ENCODE results near the gene ING3.
A peak's percentile ranks its signal among the peaks of the same experiment; 100 is the strongest.

The ING3 gene

DNA sequence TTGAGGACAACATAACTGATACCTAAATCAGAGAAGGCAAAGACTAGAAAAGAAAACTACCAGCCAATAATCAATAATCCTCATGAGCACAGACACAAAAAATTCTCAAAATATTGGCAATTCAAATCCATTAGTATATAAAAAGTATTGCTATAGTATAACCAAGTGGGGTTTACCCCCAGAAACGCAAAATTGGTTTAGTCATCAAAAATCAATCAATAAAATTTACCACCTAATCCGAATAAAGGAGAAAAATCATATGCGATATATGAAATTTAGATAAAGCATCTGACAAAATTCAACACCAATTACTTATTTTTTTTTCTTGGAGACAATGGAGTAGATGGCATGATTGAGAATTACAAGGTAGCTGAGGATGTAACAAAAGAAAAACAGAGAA is 11.2 kb upstream of the ING3 start:
- TF ChIP-seq, protein P1, sequence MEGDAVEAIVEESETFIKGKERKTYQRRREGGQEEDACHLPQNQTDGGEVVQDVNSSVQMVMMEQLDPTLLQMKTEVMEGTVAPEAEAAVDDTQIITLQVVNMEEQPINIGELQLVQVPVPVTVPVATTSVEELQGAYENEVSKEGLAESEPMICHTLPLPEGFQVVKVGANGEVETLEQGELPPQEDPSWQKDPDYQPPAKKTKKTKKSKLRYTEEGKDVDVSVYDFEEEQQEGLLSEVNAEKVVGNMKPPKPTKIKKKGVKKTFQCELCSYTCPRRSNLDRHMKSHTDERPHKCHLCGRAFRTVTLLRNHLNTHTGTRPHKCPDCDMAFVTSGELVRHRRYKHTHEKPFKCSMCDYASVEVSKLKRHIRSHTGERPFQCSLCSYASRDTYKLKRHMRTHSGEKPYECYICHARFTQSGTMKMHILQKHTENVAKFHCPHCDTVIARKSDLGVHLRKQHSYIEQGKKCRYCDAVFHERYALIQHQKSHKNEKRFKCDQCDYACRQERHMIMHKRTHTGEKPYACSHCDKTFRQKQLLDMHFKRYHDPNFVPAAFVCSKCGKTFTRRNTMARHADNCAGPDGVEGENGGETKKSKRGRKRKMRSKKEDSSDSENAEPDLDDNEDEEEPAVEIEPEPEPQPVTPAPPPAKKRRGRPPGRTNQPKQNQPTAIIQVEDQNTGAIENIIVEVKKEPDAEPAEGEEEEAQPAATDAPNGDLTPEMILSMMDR (IDR thresholded peaks at IDR 0.05; ENCODE audit: low read depth, low read length), result no peak
- no peak overlapping the region for H3K4me3 ChIP-seq (ENCODE audit: low read depth, low read length)

DNA sequence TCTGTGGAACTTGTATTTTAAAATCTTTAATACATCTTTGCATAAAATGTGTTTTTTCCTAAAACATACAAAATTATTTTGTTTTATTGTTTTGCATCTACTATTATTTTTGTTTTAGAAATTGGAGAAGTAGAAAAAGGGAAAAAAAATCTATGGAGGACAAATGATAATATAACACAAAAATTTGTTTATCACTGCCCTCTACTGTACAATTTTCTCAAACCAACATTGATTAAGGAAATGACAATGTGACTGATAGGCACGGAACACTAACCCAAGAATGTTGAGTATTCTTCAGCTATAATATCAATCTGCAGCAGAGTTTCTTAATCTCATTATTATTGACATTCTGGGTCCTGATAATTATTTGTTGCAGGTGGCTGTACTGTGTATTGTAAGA is 9.5 kb upstream of the ING3 start:
- TF ChIP-seq, protein P1 (IDR thresholded peaks at IDR 0.05; ENCODE audit: low read depth, low read length), result no peak
- H3K4me3 ChIP-seq (ENCODE audit: low read depth, low read length), result no peak overlapping the region

DNA sequence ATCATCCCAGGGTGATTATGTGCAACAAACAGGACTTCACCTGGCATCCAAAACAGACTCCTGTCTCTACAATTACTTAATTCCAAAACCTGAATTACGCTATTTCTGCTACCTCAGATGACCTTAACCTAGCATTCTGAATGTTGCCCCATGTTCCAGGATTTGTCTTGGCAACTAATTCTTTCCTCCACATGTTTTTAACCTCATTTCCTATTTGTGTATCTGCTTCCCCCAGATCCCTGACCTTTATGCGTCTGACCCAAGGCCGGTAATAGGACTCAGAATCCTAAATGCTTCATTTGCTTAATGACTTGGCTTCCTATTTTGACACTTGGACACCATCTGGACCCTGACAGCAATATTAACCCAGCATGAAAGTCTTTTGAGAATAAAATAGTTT is 8.7 kb upstream of the ING3 start:
- TF ChIP-seq, protein P1 (IDR thresholded peaks at IDR 0.05; ENCODE audit: low read depth, low read length), result no peak
- no peak overlapping the region for H3K4me3 ChIP-seq (ENCODE audit: low read depth, low read length)

DNA sequence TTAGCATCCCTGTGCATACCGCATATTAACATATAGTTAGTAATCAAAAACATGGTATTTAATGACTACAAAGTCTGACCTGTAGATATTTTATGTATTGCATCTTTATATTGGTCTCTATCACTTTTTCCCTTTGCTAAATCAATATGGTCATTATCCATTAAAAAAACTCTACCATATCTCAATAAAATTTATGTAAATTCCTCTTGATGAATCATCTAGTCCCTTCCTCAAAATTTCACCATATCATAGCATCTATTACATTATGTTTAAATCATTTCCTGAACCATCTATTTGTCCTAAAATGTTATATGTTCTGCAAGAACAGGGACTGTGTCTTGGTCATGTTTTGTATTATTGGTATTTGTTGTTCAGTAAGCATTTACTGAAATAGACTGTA is 7.7 kb upstream of the ING3 start:
- TF ChIP-seq, protein P1 (IDR thresholded peaks at IDR 0.05; ENCODE audit: low read depth, low read length), result no peak
- H3K4me3 ChIP-seq (ENCODE audit: low read depth, low read length), result no peak overlapping the region

DNA sequence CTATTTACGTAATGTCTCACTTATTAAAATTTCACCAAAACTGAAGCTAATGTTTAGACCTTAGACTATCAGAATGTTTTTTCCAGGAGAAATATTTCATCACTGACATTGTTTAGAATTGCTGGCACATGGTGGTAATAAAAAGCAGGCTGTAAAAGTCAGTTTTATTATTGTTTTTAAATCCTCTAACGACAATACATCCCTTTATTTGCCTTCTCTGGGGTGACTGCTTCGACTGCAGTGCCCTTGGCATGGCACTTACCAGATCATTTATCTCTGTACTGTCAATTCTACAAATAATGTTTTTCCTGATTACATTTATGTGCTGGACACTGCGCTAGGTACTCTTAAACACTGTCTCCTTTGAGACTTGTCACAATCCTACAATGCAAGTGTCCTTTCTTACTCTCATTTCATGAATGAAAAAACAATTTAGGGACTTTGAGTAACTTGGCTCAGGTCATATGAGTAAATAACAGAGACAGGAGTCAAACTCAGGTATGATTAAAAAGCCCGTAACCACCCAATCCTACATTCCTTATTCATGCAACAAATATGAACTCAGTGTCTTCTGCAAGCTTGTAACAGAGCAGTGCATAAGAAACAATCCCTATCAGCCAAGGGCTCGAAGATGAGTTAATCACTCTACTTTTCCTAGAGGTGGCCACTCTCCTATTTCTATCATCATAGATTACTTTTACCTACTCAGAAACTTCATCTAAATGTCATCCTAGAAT is 5.6 kb upstream of the ING3 start:
- H3K4me3 ChIP-seq (ENCODE audit: low read depth, low read length), result no peak overlapping the region
- TF ChIP-seq, protein P1 (IDR thresholded peaks at IDR 0.05; ENCODE audit: low read depth, low read length), result no peak

DNA sequence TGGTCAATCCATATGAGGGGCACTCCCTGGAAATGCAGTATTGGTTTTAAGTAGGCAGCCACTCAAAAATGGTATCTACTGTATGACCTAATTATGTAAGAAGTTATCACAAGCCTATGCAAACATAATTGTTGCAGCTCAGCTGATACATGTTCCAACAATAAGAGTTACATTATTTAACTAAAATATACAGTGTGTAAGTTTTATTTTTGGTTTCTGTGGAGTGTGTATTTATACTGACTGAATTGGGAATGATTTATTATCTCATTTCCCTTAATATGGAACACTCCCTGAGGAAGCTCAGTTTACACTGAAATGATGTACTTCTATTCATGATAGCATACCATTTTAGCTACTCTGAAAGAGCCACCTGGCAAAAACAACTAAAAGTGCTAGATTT is 2.6 kb upstream of the ING3 start:
- TF ChIP-seq, protein P1 (IDR thresholded peaks at IDR 0.05; ENCODE audit: low read depth, low read length), result no peak
- H3K4me3 ChIP-seq (ENCODE audit: low read depth, low read length), result no peak overlapping the region

DNA sequence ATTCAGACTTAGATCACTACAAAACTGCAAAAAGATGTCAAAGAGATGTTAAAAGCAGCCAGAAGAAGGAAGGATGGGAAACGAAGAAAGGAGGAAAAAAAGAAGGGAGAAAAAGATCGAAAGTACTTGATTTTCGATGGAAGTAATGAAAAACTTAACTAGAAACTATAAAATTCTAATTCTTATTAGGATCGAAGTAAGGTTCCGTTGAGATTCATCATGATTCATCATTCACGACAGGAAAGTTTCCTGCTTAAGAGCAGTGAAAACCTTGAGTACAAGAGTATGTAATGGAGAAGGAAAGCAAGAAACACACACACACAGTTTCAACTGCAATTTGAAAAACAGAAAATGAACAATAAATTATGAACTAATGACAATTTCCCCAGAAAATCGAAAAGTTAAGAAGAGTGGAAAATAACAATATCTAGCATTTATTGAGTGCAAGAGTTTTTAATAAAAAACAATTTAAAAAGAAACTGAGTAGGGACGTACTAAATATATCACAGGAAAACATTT is 1.1 kb upstream of the ING3 start:
- H3K4me3 ChIP-seq (ENCODE audit: low read depth, low read length), result peak overlapping the region; percentile 81; the same call in 1 of the 2 replicates

More for the DNA sequence above, 1.1 kb upstream of the ING3 start:
- TF ChIP-seq, protein P1 (IDR thresholded peaks at IDR 0.05; ENCODE audit: low read depth, low read length), result no peak
